Mesendoderm (in vitro differentiated cells): ENCODE measurements around the gene AFF1.

Source experiments
- DNase-seq: peaks from one replicate; pipeline ENCODE4 v3.0.0; 2013
- H2AK5ac ChIP-seq: 2 replicates; pipeline ENCODE4 v1.6.1; 2013; ENCODE audit warnings: low read length, inconsistent platforms
- H2BK120ac ChIP-seq: 2 replicates; pipeline ENCODE4 v1.6.1; 2013; ENCODE audit warnings: low read depth, mild to moderate bottlenecking, low read length, moderate library complexity, mixed read lengths
- H2BK15ac ChIP-seq: replicated peaks from 2 replicates; pipeline ENCODE4 v1.6.1; 2013; ENCODE audit warnings: low read depth, mild to moderate bottlenecking, moderate library complexity
- H2BK5ac ChIP-seq: 2 replicates; pipeline ENCODE4 v1.6.1; 2013; ENCODE audit warnings: low read length, inconsistent platforms
- H3K18ac ChIP-seq: 2 replicates; pipeline ENCODE4 v1.6.1; 2013; ENCODE audit warnings: mild to moderate bottlenecking, low read length, mixed read lengths
- H3K23ac ChIP-seq: one replicate; pipeline ENCODE4 v1.6.1; 2013; ENCODE audit warnings: low read length
- H3K27ac ChIP-seq: 2 replicates; pipeline ENCODE4 v1.5.1; 2013; ENCODE audit warnings: low read depth, mild to moderate bottlenecking, inconsistent platforms, low read length, moderate library complexity
- H3K27me3 ChIP-seq: 2 replicates; pipeline ENCODE4 v1.6.1; 2013; ENCODE audit warnings: low read length, control low read depth, mild to moderate bottlenecking, inconsistent platforms; ENCODE audit not compliant: insufficient read depth, poor library complexity
- H3K36me3 ChIP-seq: 2 replicates; pipeline ENCODE4 v1.6.1; 2013; ENCODE audit warnings: low read length, inconsistent platforms; ENCODE audit not compliant: control insufficient read depth, insufficient read depth
- H3K4ac ChIP-seq: one replicate; pipeline ENCODE4 v1.6.1; 2013; ENCODE audit warnings: low read depth, mild to moderate bottlenecking, low read length, moderate library complexity
- H3K4me1 ChIP-seq: 2 replicates; pipeline ENCODE4 v1.6.1; 2013; ENCODE audit warnings: low read depth, low read length, inconsistent platforms; ENCODE audit not compliant: control insufficient read depth
- H3K4me2 ChIP-seq: 2 replicates; pipeline ENCODE4 v1.6.1; 2013; ENCODE audit warnings: low read length
- H3K4me3 ChIP-seq: 2 replicates; pipeline ENCODE4 v1.5.1; 2013; ENCODE audit warnings: mild to moderate bottlenecking, low read length
- H3K56ac ChIP-seq: one replicate; pipeline ENCODE4 v1.6.1; 2013; ENCODE audit warnings: low read length
- H3K79me1 ChIP-seq: 2 replicates; pipeline ENCODE4 v1.6.1; 2013; ENCODE audit warnings: low read length, inconsistent platforms
- H3K79me2 ChIP-seq: 2 replicates; pipeline ENCODE4 v1.6.1; 2013; ENCODE audit warnings: mild to moderate bottlenecking, low read length; ENCODE audit not compliant: control insufficient read depth, insufficient read depth
- H3K9ac ChIP-seq: 2 replicates; pipeline ENCODE4 v1.6.1; 2013; ENCODE audit warnings: low read length, inconsistent platforms
- H4K5ac ChIP-seq: one replicate; pipeline ENCODE4 v1.6.1; 2013; ENCODE audit warnings: low read length
- H4K8ac ChIP-seq: one replicate; pipeline ENCODE4 v1.6.1; 2013; ENCODE audit warnings: low read depth, mild to moderate bottlenecking, control low read depth, low read length, moderate library complexity
- WGBS: extraction: QIAGEN DNeasy Blood & Tissue Kit; methylation state at CpG from one replicate; pipeline ENCODE4 v1.1.7; 2013; ENCODE audit warnings: low lambda C conversion rate, missing lambda C conversion rate; ENCODE audit not compliant: insufficient coverage; ENCODE audit errors: extremely low coverage; 5-methylcytosine and 5-hydroxymethylcytosine counted together

AFF1 gene

DNA sequence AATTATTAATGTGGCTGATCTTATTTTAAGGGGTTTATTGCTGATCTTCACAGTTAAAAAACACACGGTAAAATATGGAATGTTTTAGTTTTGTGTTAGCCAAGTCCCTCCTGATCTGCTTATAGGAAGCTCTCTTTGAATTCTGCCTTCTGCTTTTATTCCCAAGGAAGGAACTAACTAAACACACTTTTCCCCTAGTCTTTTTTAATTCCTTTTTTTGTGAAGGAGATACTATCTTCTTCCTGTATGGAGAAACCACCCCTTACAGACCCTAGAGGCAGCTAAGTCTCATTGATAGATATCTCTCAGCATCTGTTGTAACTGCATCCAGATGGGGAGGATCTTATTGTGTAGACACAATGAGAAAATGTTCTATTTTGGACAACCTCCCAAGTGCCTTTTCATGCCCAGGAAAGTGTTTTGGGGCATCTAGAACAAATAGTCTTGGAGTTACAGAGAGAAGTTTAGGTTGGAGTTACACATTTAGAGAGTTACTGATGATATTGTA, 64.4 kb downstream of the AFF1 start:
- H2BK15ac ChIP-seq = no peak overlapping the region
- H3K79me1 ChIP-seq = peaks cover 2% of the 10 kb centered on the region
- H3K4ac ChIP-seq = no peak overlapping the region
- no peak overlapping the region for H3K4me3 ChIP-seq
- peak overlapping the region; percentile 37 for H3K56ac ChIP-seq
- no CpG with 5 or more reads among the region's 1 CpG for WGBS
- no peak overlapping the region for H3K4me2 ChIP-seq
- H2BK120ac ChIP-seq = no peak overlapping the region
- peak overlapping the region; percentile 20 for H2AK5ac ChIP-seq
- no peak overlapping the region for H4K8ac ChIP-seq
- H3K36me3 ChIP-seq = no peaks in the 10 kb centered on the region
- no peak overlapping the region for H3K23ac ChIP-seq
- no peak overlapping the region for H3K18ac ChIP-seq
- DNase-seq = no peak
- H3K4me1 ChIP-seq = peaks cover 12% of the 10 kb centered on the region
- H2BK5ac ChIP-seq = no peak overlapping the region
- no peak overlapping the region for H3K27ac ChIP-seq
- H3K9ac ChIP-seq = no peak overlapping the region
- H3K27me3 ChIP-seq = no peaks in the 10 kb centered on the region
- no peak overlapping the region for H4K5ac ChIP-seq
- H3K79me2 ChIP-seq = peaks cover 2% of the 10 kb centered on the region

DNA sequence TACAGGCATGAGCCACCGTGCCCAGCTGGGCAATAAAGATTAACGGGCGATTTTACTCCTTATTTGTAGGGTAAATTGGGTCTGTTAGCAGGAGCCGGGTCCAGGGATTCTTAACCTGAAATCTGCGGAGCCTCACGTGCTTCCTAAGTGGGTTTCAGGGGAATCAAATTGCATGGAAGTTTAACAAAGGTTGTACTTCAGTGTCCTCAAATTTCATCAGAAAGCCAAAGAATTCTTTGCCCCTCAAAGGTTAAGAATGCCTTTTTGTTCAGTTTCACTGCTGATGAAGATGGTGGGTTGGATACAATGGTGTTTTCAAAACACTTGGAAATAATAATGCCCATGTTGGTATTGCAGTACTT, 67.9 kb downstream of the AFF1 start:
- Histone ChIP-seq H3K79me2 (peaks cover 3% of the 10 kb centered on the region), H2BK5ac (peak overlapping the region; percentile 36), H3K4me3 (no peak overlapping the region), H3K4me2 (no peak overlapping the region), H4K8ac (no peak overlapping the region), H3K36me3 (no peaks in the 10 kb centered on the region), H2AK5ac (no peak overlapping the region), H3K27me3 (no peaks in the 10 kb centered on the region), H3K9ac (no peak overlapping the region), H3K79me1 (no peaks in the 10 kb centered on the region), H2BK120ac (peak overlapping the region; percentile 35), H2BK15ac (peak overlapping the region; percentile 2), H3K4ac (no peak overlapping the region), H4K5ac (no peak overlapping the region), H3K18ac (peak overlapping the region; percentile 52), H3K23ac (no peak overlapping the region), H3K4me1 (peaks cover 15% of the 10 kb centered on the region), H3K56ac (peak overlapping the region; percentile 37), H3K27ac (peak overlapping the region; percentile 25)
- DNase-seq = peak; percentile 55
- WGBS = no CpG with 5 or more reads among the region's 6 CpGs

DNA sequence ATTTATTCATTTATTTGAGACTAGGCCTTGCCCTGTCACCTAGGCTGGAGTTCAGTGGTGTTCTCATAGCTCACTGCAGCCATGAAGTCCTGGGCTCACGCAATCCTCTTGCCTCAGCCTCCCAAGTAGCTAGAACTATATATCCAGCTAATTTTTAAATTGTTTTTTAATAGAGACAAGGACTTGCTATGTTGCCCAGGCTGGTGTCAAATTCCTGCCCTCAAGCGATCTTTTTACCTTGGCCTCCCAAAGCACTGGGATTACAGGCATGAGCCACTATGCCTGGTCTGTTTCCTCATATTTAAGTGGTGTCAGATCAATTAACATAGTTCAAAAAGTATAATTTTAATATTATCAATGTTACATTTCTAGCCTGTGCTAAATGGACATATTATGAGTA, 68.5 kb downstream of the AFF1 start:
- H3K23ac ChIP-seq = no peak overlapping the region
- no peak overlapping the region for H2BK120ac ChIP-seq
- no CpG with 5 or more reads among the region's 2 CpGs for WGBS
- no peak overlapping the region for H3K18ac ChIP-seq
- peak overlapping the region; percentile 40 for H3K56ac ChIP-seq
- no peak overlapping the region for H2BK5ac ChIP-seq
- no peaks in the 10 kb centered on the region for H3K79me1 ChIP-seq
- no peak overlapping the region for H4K5ac ChIP-seq
- H3K27me3 ChIP-seq = no peaks in the 10 kb centered on the region
- H4K8ac ChIP-seq = no peak overlapping the region
- H3K4me2 ChIP-seq = no peak overlapping the region
- no peak overlapping the region for H3K4me3 ChIP-seq
- H3K36me3 ChIP-seq = no peaks in the 10 kb centered on the region
- H3K4me1 ChIP-seq = peaks cover 15% of the 10 kb centered on the region
- H2BK15ac ChIP-seq = no peak overlapping the region
- peaks cover 9% of the 10 kb centered on the region for H3K79me2 ChIP-seq
- no peak overlapping the region for H3K9ac ChIP-seq
- peak; percentile 75 for DNase-seq
- no peak overlapping the region for H3K27ac ChIP-seq
- no peak overlapping the region for H2AK5ac ChIP-seq
- no peak overlapping the region for H3K4ac ChIP-seq

DNA sequence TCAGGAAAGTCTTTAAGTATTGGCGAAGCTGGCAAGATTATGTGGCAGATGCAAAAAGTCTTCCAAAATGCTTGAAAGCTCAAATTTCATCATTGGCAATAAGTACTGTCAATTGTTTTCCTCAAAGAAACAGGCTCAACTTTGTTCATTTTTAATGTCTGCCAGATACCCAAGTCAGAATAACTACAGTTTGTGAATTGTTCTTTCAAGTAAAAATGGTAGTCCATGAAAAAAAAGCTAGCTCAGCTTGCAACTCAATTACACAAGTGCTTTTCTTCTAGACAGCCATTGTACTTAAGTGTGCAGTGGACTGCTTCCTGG, 70.5 kb downstream of the AFF1 start:
- Histone ChIP-seq H3K18ac (no peak overlapping the region), H4K8ac (no peak overlapping the region), H3K4me1 (peaks cover 11% of the 10 kb centered on the region), H3K4me3 (no peak overlapping the region), H4K5ac (no peak overlapping the region), H3K79me1 (peaks cover 2% of the 10 kb centered on the region), H3K27me3 (no peaks in the 10 kb centered on the region), H2AK5ac (no peak overlapping the region), H3K56ac (no peak overlapping the region), H3K4me2 (no peak overlapping the region), H3K9ac (no peak overlapping the region), H3K23ac (no peak overlapping the region), H2BK5ac (no peak overlapping the region), H2BK15ac (no peak overlapping the region), H3K36me3 (no peaks in the 10 kb centered on the region), H3K79me2 (peaks cover 24% of the 10 kb centered on the region), H3K4ac (no peak overlapping the region), H2BK120ac (no peak overlapping the region), H3K27ac (no peak overlapping the region)
- no CpG with 5 or more reads among the region's 1 CpG for WGBS
- no peak for DNase-seq

DNA sequence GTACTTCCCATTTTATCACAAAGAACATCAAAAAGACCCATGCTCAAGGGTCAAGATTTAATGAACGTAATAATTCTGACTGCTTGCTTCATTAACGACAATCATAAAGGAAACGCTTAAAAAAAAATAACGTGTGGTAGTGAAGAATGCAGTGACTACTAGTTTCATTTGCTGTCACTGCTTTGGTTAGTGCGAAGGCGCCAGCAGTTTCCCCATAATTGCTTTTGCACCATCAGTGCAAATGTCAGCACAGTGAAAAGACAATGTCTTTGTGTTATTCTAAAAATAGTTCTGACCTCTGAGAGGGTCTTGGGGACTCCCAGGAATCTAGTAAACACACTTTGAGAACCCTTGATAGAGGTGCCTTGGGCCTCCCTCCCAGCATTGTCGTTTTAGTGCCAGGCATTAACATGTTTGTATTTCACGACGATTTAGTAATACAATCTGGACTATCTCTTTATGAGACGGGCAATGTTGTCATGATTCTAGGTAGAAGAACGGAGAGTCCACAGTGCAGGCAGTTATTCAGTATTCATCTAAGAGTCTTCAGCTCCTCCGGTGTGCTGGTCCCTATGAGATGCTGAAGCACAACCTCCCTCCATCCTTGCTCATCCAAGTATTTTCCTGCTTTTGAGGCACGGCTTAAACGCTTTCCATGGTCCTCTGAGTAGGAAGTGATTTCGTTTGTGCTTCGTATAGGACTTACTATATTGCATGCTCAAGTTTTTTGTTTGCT, 71.0 kb downstream of the AFF1 start:
- H3K79me1 ChIP-seq = peaks cover 2% of the 10 kb centered on the region
- H3K79me2 ChIP-seq = peaks cover 27% of the 10 kb centered on the region
- peak overlapping the region; percentile 70 for H3K9ac ChIP-seq
- no peaks in the 10 kb centered on the region for H3K27me3 ChIP-seq
- no peak overlapping the region for H3K27ac ChIP-seq
- H2BK5ac ChIP-seq = no peak overlapping the region
- H4K5ac ChIP-seq = no peak overlapping the region
- no peak overlapping the region for H2BK15ac ChIP-seq
- no peak overlapping the region for H2AK5ac ChIP-seq
- no peak overlapping the region for H2BK120ac ChIP-seq
- H3K4me3 ChIP-seq = no peak overlapping the region
- H4K8ac ChIP-seq = no peak overlapping the region
- peaks cover 11% of the 10 kb centered on the region for H3K4me1 ChIP-seq
- no peak overlapping the region for H3K18ac ChIP-seq
- DNase-seq = peak; percentile 59
- H3K4ac ChIP-seq = no peak overlapping the region
- WGBS = no CpG with 5 or more reads among the region's 16 CpGs
- H3K56ac ChIP-seq = peak overlapping the region; percentile 81
- H3K4me2 ChIP-seq = peak overlapping the region; percentile 2
- H3K36me3 ChIP-seq = no peaks in the 10 kb centered on the region
- no peak overlapping the region for H3K23ac ChIP-seq

DNA sequence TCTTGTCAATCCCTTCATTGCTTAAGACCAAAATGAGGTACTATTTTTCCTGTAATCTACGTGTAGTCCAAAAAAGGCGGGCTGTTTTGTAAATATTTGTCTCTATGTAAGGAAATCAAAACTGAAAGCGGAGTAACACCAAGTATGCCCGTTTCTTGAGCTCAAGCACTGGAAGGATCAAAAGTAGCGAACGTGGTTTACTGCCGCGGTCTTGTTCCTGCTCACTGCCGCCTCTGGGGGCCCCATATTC, 71.5 kb downstream of the AFF1 start:
- no peak overlapping the region for H2BK120ac ChIP-seq
- peak overlapping the region; percentile 81 for H3K56ac ChIP-seq
- peaks cover 2% of the 10 kb centered on the region for H3K79me1 ChIP-seq
- no peaks in the 10 kb centered on the region for H3K27me3 ChIP-seq
- H3K36me3 ChIP-seq = no peaks in the 10 kb centered on the region
- peak overlapping the region; percentile 2 for H3K4me2 ChIP-seq
- H3K9ac ChIP-seq = peak overlapping the region; percentile 70
- H2BK5ac ChIP-seq = no peak overlapping the region
- no peak overlapping the region for H4K8ac ChIP-seq
- H3K18ac ChIP-seq = peak overlapping the region; percentile 85
- H3K27ac ChIP-seq = peak overlapping the region; percentile 98
- H3K4me3 ChIP-seq = peak overlapping the region; percentile 21
- H3K4me1 ChIP-seq = peaks cover 12% of the 10 kb centered on the region
- no peak overlapping the region for H3K23ac ChIP-seq
- H2AK5ac ChIP-seq = no peak overlapping the region
- H4K5ac ChIP-seq = no peak overlapping the region
- DNase-seq = no peak
- no peak overlapping the region for H2BK15ac ChIP-seq
- peak overlapping the region; percentile 83 for H3K4ac ChIP-seq
- WGBS = no CpG with 5 or more reads among the region's 9 CpGs
- peaks cover 30% of the 10 kb centered on the region for H3K79me2 ChIP-seq
